ENCODE results near the gene DGKB.

The DGKB gene

DNA sequence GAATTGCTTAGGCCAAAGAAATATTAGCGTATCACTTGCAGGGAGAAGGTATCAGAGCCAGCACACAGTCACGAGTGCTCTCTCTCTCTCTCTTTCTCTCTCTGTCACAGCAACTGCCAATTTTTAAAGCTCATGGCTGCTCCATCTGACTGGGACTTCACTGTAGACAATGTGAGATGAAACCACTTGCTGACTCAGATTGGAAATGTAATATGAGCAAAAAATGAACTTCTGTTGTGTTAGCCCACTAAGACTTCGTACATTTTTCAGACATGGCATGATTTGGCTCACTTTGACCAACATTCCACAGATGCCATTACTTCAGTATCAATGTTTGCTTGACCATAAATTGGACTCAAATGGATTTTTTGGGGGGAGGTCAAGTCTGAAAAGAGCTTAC lies 68.1 kb downstream of the DGKB start:
- Mint-ChIP-seq H3K4me3 (no peak overlapping the region), H3K27ac (peak overlapping the region in 2 of 3 experiments; percentile 36 to 72), H3K4me1 (peaks cover 28% of the 10 kb centered on the region), H3K36me3 (ENCODE audit: low read depth) (no peaks in the 10 kb centered on the region), H3K9me3 (peaks cover 7% of the 10 kb centered on the region), H3K27me3 (ENCODE audit: low read depth) (no peaks in the 10 kb centered on the region)
- TF ChIP-seq, protein P1, sequence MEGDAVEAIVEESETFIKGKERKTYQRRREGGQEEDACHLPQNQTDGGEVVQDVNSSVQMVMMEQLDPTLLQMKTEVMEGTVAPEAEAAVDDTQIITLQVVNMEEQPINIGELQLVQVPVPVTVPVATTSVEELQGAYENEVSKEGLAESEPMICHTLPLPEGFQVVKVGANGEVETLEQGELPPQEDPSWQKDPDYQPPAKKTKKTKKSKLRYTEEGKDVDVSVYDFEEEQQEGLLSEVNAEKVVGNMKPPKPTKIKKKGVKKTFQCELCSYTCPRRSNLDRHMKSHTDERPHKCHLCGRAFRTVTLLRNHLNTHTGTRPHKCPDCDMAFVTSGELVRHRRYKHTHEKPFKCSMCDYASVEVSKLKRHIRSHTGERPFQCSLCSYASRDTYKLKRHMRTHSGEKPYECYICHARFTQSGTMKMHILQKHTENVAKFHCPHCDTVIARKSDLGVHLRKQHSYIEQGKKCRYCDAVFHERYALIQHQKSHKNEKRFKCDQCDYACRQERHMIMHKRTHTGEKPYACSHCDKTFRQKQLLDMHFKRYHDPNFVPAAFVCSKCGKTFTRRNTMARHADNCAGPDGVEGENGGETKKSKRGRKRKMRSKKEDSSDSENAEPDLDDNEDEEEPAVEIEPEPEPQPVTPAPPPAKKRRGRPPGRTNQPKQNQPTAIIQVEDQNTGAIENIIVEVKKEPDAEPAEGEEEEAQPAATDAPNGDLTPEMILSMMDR (IDR thresholded peaks at IDR 0.05; ENCODE audit: unreplicated experiment in 3 of 3) = no peak

DNA sequence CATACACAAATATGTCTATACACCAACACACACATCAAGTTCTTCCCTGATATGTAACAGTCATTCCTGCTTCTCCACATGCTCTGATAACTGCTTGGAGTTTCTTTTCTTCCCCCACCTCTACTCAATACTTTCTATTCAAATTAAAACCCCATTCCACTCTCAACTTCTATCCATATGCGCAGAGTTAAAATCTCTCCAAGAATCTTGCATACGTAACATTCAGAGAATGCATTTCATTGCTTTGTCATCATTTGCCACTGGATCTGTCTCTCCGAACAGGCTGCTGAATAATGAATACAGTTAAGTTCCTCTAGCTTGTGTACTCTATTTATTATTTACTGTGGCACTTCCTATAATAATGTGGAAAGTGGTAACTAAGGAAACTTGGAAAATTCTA lies 68.8 kb downstream of the DGKB start:
- H3K27ac Mint-ChIP-seq = no peak overlapping the region
- H3K4me1 Mint-ChIP-seq = peaks cover 28% of the 10 kb centered on the region
- TF ChIP-seq, protein P1 (IDR thresholded peaks at IDR 0.05; ENCODE audit: unreplicated experiment in 3 of 3) = no peak
- H3K4me3 Mint-ChIP-seq = no peak overlapping the region
- H3K9me3 Mint-ChIP-seq = peaks cover 7% of the 10 kb centered on the region
- no peaks in the 10 kb centered on the region for H3K27me3 Mint-ChIP-seq (ENCODE audit: low read depth)
- no peaks in the 10 kb centered on the region for H3K36me3 Mint-ChIP-seq (ENCODE audit: low read depth)

DNA sequence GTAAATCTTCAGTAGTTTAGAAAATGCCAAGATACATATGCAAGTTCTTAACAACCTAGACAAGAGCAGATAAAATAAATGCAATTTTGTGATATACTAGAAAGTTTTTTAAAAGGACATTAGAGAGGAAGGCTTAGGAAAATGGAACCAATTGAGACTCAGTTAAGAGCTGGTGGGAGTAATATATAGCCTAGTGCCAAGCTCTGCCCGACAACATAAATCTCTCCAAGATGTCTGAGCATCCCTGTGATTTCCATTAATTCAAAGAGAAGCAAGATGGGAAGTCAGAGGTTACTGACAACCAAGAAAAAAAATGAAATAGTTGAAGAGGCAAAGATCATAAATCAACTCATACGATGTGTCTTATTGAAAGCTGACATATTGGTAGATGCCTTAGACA lies 74.5 kb downstream of the DGKB start:
- TF ChIP-seq, protein P1 (IDR thresholded peaks at IDR 0.05; ENCODE audit: unreplicated experiment in 3 of 3) = no peak
- H3K4me3 Mint-ChIP-seq = no peak overlapping the region
- no peaks in the 10 kb centered on the region for H3K27me3 Mint-ChIP-seq (ENCODE audit: low read depth)
- H3K27ac Mint-ChIP-seq = no peak overlapping the region
- no peaks in the 10 kb centered on the region for H3K4me1 Mint-ChIP-seq
- no peaks in the 10 kb centered on the region for H3K36me3 Mint-ChIP-seq (ENCODE audit: low read depth)
- peaks cover 5% of the 10 kb centered on the region for H3K9me3 Mint-ChIP-seq

DNA sequence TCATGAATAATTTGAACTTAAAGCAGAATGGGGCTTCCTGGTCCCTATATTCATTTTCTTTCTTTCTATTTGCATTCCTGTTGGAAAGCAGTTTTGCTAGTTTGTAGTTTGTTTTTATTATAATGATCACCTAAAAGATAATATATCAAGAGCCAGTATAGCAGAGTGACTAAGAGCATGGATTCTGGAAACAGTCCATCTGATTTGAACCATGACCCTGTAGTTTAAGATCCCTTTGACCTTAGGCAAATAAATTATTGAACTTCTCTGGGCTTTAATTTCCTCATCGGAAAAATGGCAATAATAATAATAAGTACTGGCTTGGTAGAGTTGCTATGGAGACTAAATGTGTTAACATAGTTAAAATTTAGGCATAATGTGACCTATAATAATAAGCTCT lies 76.1 kb downstream of the DGKB start:
- TF ChIP-seq, protein P1 (IDR thresholded peaks at IDR 0.05; ENCODE audit: unreplicated experiment in 3 of 3) = no peak
- Mint-ChIP-seq H3K27ac (no peak overlapping the region), H3K27me3 (ENCODE audit: low read depth) (no peaks in the 10 kb centered on the region), H3K4me1 (no peaks in the 10 kb centered on the region), H3K9me3 (no peaks in the 10 kb centered on the region), H3K36me3 (ENCODE audit: low read depth) (no peaks in the 10 kb centered on the region), H3K4me3 (no peak overlapping the region)

DNA sequence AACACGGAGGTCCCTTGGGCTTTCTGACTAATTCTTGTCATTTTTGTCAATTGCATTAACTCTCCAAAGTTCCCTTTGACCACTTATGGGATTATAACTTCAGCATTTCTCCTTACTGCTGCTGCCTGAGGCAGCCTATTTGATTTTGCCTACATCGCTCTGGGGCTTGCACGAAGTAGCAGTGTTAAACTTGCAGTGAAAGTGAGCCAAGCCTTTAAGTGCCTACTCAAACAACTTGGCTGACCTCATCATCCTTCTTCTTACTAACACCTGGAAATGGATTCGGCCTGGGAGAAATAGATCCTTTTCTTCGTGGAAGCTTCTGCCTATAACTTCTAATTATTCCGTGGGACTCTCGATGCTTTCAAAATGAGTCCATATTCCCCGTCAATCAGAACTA lies 76.6 kb downstream of the DGKB start:
- no peak overlapping the region for H3K4me3 Mint-ChIP-seq
- no peaks in the 10 kb centered on the region for H3K36me3 Mint-ChIP-seq (ENCODE audit: low read depth)
- no peaks in the 10 kb centered on the region for H3K27me3 Mint-ChIP-seq (ENCODE audit: low read depth)
- no peak overlapping the region for H3K27ac Mint-ChIP-seq
- H3K9me3 Mint-ChIP-seq = no peaks in the 10 kb centered on the region
- TF ChIP-seq, protein P1 (IDR thresholded peaks at IDR 0.05; ENCODE audit: unreplicated experiment in 3 of 3) = no peak
- no peaks in the 10 kb centered on the region for H3K4me1 Mint-ChIP-seq

DNA sequence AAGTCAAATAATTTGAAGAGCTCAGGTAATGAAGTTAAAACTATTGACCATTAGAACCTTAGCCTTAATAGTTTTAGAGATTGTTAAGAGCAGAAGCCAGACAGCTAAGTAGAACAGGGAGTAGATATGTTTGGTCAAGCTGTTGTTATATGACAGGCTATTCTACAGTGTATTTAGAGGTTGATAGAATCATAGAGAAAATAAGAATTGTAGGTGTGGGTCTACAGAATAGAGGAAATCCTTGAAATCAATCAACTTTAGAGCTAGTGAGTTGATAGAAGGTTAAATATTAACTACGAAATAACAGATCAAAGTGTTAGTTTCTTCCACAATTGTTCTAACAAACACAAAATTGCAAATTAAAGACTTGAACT lies 80.1 kb downstream of the DGKB start:
- H3K27me3 Mint-ChIP-seq (ENCODE audit: low read depth) = no peaks in the 10 kb centered on the region
- no peaks in the 10 kb centered on the region for H3K9me3 Mint-ChIP-seq
- no peaks in the 10 kb centered on the region for H3K4me1 Mint-ChIP-seq
- H3K27ac Mint-ChIP-seq = no peak overlapping the region
- TF ChIP-seq, protein P1 (IDR thresholded peaks at IDR 0.05; ENCODE audit: unreplicated experiment in 3 of 3) = no peak
- H3K4me3 Mint-ChIP-seq = no peak overlapping the region
- H3K36me3 Mint-ChIP-seq (ENCODE audit: low read depth) = no peaks in the 10 kb centered on the region

Measured in nephron (organoid).